Adrenal gland (tissue), 12 donors: ENCODE measurements around the gene FBXW8. TPM values are rescaled to one million over a fixed set of nuclear protein-coding genes. Genes with fewer than 3 reads are reported as not detected.
A peak's percentile ranks its signal among the peaks of the same experiment; 100 is the strongest.

ENCODE experiments used
- DNase-seq, 7 donors: peaks; one replicate each; pipeline ENCODE4 v3.0.0-alpha.2; 2019 to 2020
- H3K27ac ChIP-seq, 5 donors: fragments of 200-600 bp; sonication (generic) in 4 of 5; 1 replicate in 3 of 5; 2 replicates in 2 of 5; pipeline versions ENCODE4 v1.5.1 to v1.8.0; 2016 to 2020; ENCODE audit warnings: mild to moderate bottlenecking in 1 of 5
- H3K27me3 ChIP-seq: fragments of 200-600 bp; 2 replicates; pipeline ENCODE4 v1.8.0; 2021
- H3K36me3 ChIP-seq, 2 donors: fragments of 200-600 bp; replicated peaks in 1 of 2; 1 replicate in 1 of 2; 2 replicates in 1 of 2; pipeline versions ENCODE4 v1.5.1 to v1.8.0; 2018 to 2022
- H3K4me1 ChIP-seq, 2 donors: fragments of 200-600 bp; replicated peaks in 1 of 2; 1 replicate in 1 of 2; 2 replicates in 1 of 2; pipeline versions ENCODE4 v1.5.1 to v1.8.0; 2018 to 2021
- H3K4me3 ChIP-seq, 4 donors: fragments of 200-600 bp; sonication (generic) in 3 of 4; one replicate each; pipeline ENCODE4 v1.5.1; 2016 to 2018
- H3K9me3 ChIP-seq, 3 donors: fragments of 200-600 bp; sonication (generic) in 1 of 3; replicated peaks in 1 of 3; 1 replicate in 2 of 3; 2 replicates in 1 of 3; pipeline versions ENCODE4 v1.5.1 to v1.8.0; 2016 to 2021
- CTCF ChIP-seq, 6 experiments: fragments of 450-650 bp in 4 of 6; fragments of 200-600 bp in 2 of 6; sonication (generic) in 1 of 6; IDR thresholded peaks; 1 replicate in 5 of 6; 2 replicates in 1 of 6; pipeline versions ENCODE4 v1.5.1 to v1.8.0; 2016 to 2021; ENCODE audit warnings: antibody characterized with exemption in 6 of 6, mild to moderate bottlenecking in 2 of 6, moderate library complexity in 1 of 6
- POLR2A ChIP-seq, 2 donors: fragments of 450-650 bp; IDR thresholded peaks; one replicate each; pipeline ENCODE4 v1.6.1; 2017; ENCODE audit warnings: antibody characterized with exemption in 2 of 2, mild to moderate bottlenecking in 2 of 2, moderate library complexity in 1 of 2
- WGBS, 4 donors: extraction: QIAGEN DNeasy Blood & Tissue Kit in 2 of 4; methylation state at CpG; one replicate each; pipeline versions ENCODE4 v1.1.5 to v1.1.7; 2013 to 2017; 5-methylcytosine and 5-hydroxymethylcytosine counted together
- intact Hi-C, 2 donors: fragments of 100-400 bp; cut with DNase I; formaldehyde crosslinking; loops; one replicate each; pipeline versions ENCODE4 v1.14.1 to v1.15.0; 2022 to 2023
- polyA plus RNA-seq, 3 donors: library from polyadenylated mRNA; stranded (reverse); fragments of 200-250 nt in 2 of 3; fragments of 350-450 nt in 1 of 3; fragmentation: Illumina TruSeq in 1 of 3; extraction: RNeasy Lipid Tissue Mini Kit (QIAGEN cat#74804) in 1 of 3; gene quantifications; one replicate each; pipeline ENCODE4 v1.2.3, GENCODE V29; 2013 to 2014
- total RNA-seq, 9 donors: library from RNA; depleted of rRNA in 4 of 9; stranded (reverse); fragments of >200 nt in 4 of 9; fragments of 120-200 nt in 1 of 9; fragmentation: NEBNext Ultra II Directional in 1 of 9; extraction: Animal tissue kit (Norgen Biotek cat#: 25700) in 1 of 9; gene quantifications; one replicate each; pipeline versions ENCODE4 v1.1.0 to v1.2.4, GENCODE V29; 2013 to 2023
- donor health status: healthy with polysubstance abuse.
- donor health status: Bipolar disorder and iron deficiency.
- donor health status: DM: yes; HTN: yes; CAD: no.
- donor health status: DM: no; HTN: no; CAD: no.
- donor health status: DM: no; HTN: no; CAD: no.
- donor health status: DM: yes; HTN: yes; CAD: no.

FBXW8 gene
- total and polyA plus RNA-seq, 12 donors: 2.9 to 19.1 (median 14.3) TPM

- WGBS, 4 donors: 84 to 94% (median 91%) methylated on average over 13 to 14 of the region's 14 CpGs
- Histone ChIP-seq H3K4me3 (no peak overlapping the region), H3K27ac (no peak overlapping the region), H3K9me3 (no peaks in the 10 kb centered on the region), H3K36me3 (peaks cover 0 to 7% of the 10 kb centered on the region in 2 donors), H3K4me1 (no peaks in the 10 kb centered on the region), H3K27me3 (no peaks in the 10 kb centered on the region)
- TF ChIP-seq CTCF (IDR thresholded peaks at IDR 0.05): no peak
- no peak for TF ChIP-seq POLR2A (IDR thresholded peaks at IDR 0.05)
- peak in 1 of 7 donors; percentile 44 for DNase-seq
- intact Hi-C loops: no loop called here
Measured at GRCh38 chr12:117018276-117018675, 107.5 kb downstream of the FBXW8 start.

DNA sequence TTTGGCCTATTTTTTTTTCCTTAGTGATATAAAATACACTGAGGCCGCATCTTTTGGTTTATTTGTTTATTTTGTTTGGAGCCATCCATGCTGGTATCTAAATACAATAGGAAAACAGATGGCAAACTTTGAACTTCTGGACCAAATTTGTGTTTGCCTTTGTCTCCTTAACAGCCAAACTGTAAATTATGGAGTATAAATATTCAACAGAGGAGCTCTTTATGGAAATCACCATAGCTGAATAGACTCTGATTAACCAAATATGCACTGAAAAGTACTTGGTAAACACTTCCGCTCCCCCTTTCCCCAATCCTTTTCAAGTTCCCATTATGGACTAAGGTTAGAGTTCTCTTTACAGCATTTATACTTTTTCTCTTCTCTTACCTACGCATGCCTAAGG is 107.9 kb downstream of the FBXW8 start:
- no peaks in the 10 kb centered on the region for H3K9me3 ChIP-seq
- no peak overlapping the region for H3K4me3 ChIP-seq
- H3K27ac ChIP-seq: no peak overlapping the region
- TF ChIP-seq CTCF (IDR thresholded peaks at IDR 0.05) (no peak), POLR2A (IDR thresholded peaks at IDR 0.05) (no peak)
- H3K4me1 ChIP-seq: no peaks in the 10 kb centered on the region
- intact Hi-C loops: no loop called here
- WGBS, 4 donors: 88 to 90% (median 89%) methylated on average over 3 of the region's 3 CpGs
- no peak for DNase-seq
- peaks cover 0 to 10% of the 10 kb centered on the region in 2 donors for H3K36me3 ChIP-seq
- H3K27me3 ChIP-seq: no peaks in the 10 kb centered on the region

- 94 to 98% (median 95%) methylated on average over 12 of the region's 12 CpGs for whole genome bisulfite sequencing, 4 donors
- peak in 2 of 7 donors; percentile 10 to 44 for DNase-seq
- Histone ChIP-seq H3K4me1 (no peaks in the 10 kb centered on the region), H3K27ac (no peak overlapping the region), H3K27me3 (no peaks in the 10 kb centered on the region), H3K36me3 (peaks cover 0 to 17% of the 10 kb centered on the region in 2 donors), H3K4me3 (no peak overlapping the region), H3K9me3 (no peaks in the 10 kb centered on the region)
- TF ChIP-seq POLR2A (IDR thresholded peaks at IDR 0.05) (no peak), CTCF (IDR thresholded peaks at IDR 0.05) (no peak)
- intact Hi-C loops: no loop called here
Measured at GRCh38 chr12:117019866-117020265, 109.1 kb downstream of the FBXW8 start.

DNA sequence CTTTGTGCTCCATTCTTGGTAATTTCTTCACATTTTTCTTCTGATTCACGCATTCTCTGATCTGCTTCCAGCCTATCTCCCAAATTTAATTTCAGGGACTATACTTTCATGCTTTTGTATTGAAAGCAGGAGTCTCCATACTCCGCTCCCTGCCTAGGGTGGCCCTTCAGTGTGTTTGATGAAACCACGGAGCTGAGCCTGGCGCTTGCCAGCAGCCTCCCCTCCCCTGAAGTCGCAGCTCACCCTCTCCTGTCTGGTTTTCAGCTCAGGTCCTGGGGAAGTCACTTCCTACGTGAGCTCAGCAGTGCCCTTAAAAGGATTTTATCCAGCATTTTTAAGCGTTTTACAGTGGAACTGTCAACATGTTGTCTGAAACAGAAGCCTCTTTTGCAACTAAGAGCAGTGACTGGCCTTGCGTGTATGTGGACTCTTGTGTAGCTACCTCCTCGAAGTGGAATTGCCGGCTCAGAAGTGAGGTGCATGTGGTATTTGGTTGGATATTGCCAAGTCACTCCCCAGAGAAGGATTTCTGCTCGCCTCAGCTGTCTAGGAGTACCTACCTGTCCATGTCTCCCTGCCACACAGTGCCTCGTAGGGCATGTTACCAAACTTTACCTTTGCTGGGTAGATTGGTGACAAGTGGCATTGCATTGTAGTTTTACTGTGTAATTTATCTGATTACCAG is 109.9 kb downstream of the FBXW8 start:
- 87 to 89% (median 87%) methylated on average over 12 of the region's 12 CpGs for WGBS, 4 donors
- Histone ChIP-seq H3K27ac (no peak overlapping the region), H3K36me3 (peaks cover 0 to 14% of the 10 kb centered on the region in 2 donors), H3K4me3 (no peak overlapping the region), H3K9me3 (no peaks in the 10 kb centered on the region), H3K27me3 (no peaks in the 10 kb centered on the region), H3K4me1 (peaks cover 5 to 8% of the 10 kb centered on the region in 2 donors)
- intact Hi-C loops: no loop called here
- TF ChIP-seq CTCF (IDR thresholded peaks at IDR 0.05): no peak
- no peak for TF ChIP-seq POLR2A (IDR thresholded peaks at IDR 0.05)
- DNase-seq: peak in 1 of 7 donors; percentile 52
